ENCODE results near the gene TRIM29.
A peak's percentile ranks its signal among the peaks of the same experiment; 100 is the strongest.

- TF ChIP-seq CTCF (IDR thresholded peaks at IDR 0.05) (peak; percentile 88 to 95 (median 90)), POLR2AphosphoS5 (IDR thresholded peaks at IDR 0.05) (peak in 2 of 3 donors; percentile 37 to 54)
Measured at GRCh38 chr11:120172054-120172911, 34.4 kb upstream of the TRIM29 start.
